Measurements from ENCODE around the gene CDS2. TPM values are rescaled to one million over a fixed set of nuclear protein-coding genes. Genes with fewer than 3 reads are reported as not detected.

Gene CDS2
- 31.8 TPM for polyA plus RNA-seq (2013, experiment 1 of 2)
- 32.6 TPM for polyA plus RNA-seq (2013, experiment 2 of 2)

DNA sequence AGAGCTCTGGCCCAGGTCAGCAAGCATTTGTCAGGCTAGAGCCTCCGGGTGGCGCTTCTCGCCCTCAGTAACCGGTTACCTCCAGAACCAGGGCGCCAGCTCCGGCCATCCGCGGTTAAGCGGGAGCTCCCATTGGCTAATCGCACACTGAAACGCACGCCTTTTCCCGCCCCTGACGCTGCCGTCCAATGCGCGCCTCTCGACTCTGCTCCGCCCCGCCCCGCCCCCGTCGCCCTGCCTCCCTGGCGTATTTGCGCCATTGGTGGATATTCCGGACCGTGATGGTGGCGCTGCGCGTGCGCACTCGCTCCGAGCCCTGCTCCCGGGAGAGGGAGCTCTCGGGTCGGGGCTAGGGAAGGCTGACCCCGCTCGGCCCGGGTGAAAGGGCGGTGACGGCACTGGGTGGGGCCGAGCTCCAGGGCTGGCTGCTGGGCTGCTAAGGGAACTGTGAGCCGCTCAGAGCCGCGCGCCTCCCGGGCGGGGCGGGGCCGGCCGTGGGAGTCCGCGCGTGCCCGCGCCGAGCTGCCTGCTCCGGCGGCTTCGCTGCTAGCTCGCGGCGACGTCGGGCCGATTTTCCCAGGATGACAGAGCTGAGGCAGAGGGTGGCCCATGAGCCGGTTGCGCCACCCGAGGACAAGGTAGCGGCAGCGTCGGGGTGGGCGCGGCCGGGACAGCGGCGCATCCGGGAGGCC, at the start of gene CDS2:
CDS2 (plus strand) TSS at position 497 of the 692 bp plus-strand sequence; CDS start at position 582, 85 bp downstream.
- Histone ChIP-seq H2AFZ (ENCODE audit: low read length) (peak within 1 kb of the TSS; percentile 94), H3K4me2 (ENCODE audit: insufficient read depth, low read length, poor library complexity, severe bottlenecking) (peak within 1 kb of the TSS; percentile 75), H3K9ac (ENCODE audit: low read depth, low read length, poor library complexity) (peak within 1 kb of the TSS; percentile 99), H3K4ac (ENCODE audit: low read length) (no peak within 1 kb of the TSS), H3K4me1 (ENCODE audit: control insufficient read depth in 2 of 2, insufficient read depth in 1 of 2, low read depth in 1 of 2, low read length in 2 of 2) (peaks cover 2 to 4% of the 10 kb centered on the region in 2 donors), H2BK120ac (ENCODE audit: low read depth, low read length) (no peak within 1 kb of the TSS), H3K14ac (ENCODE audit: low read length) (peak within 1 kb of the TSS; percentile 94), H4K91ac (ENCODE audit: low read depth, low read length, poor library complexity) (no peak within 1 kb of the TSS), H4K8ac (ENCODE audit: low read depth, low read length) (peak within 1 kb of the TSS; percentile 33), H3K9me3 (replicated peaks in 1 of 2; ENCODE audit: control insufficient read depth in 2 of 2, insufficient read depth in 1 of 2, low read depth in 1 of 2, low read length in 2 of 2) (no peaks in the 10 kb centered on the region), H3K36me3 (replicated peaks in 1 of 2; ENCODE audit: control insufficient read depth in 2 of 2, insufficient read depth in 2 of 2, low read length in 2 of 2) (peaks cover 2 to 23% of the 10 kb centered on the region in 2 donors), H2BK12ac (ENCODE audit: low read length) (no peak within 1 kb of the TSS), H3K27ac (replicated peaks; ENCODE audit: low read length) (peak within 1 kb of the TSS; percentile 86), H3K79me1 (ENCODE audit: low read depth, low read length) (peaks cover 6% of the 10 kb centered on the region), H3K23ac (ENCODE audit: low read depth, low read length, poor library complexity) (peak within 1 kb of the TSS; percentile 89), H3K18ac (ENCODE audit: low read length) (peak within 1 kb of the TSS; percentile 97), H2BK5ac (ENCODE audit: low read length) (peak within 1 kb of the TSS; percentile 95), H3K4me3 (ENCODE audit: low read length in 2 of 2) (peak within 1 kb of the TSS; percentile 64 to 98), H2BK15ac (ENCODE audit: low read length) (no peak within 1 kb of the TSS), H2AK5ac (ENCODE audit: low read depth, low read length) (peak within 1 kb of the TSS; percentile 68), H3K27me3 (ENCODE audit: control insufficient read depth in 3 of 3, insufficient read depth in 3 of 3, low read depth in 1 of 3, low read length in 3 of 3) (no peaks in the 10 kb centered on the region)
- peak; percentile 99 for DNase-seq (ENCODE audit: low spot score)
- WGBS, 2 donors (ENCODE audit: extremely low coverage in 2 of 2, insufficient read length in 2 of 2, insufficient replicate concordance in 1 of 2) = no CpG with 5 or more reads among the region's 78 CpGs

DNA sequence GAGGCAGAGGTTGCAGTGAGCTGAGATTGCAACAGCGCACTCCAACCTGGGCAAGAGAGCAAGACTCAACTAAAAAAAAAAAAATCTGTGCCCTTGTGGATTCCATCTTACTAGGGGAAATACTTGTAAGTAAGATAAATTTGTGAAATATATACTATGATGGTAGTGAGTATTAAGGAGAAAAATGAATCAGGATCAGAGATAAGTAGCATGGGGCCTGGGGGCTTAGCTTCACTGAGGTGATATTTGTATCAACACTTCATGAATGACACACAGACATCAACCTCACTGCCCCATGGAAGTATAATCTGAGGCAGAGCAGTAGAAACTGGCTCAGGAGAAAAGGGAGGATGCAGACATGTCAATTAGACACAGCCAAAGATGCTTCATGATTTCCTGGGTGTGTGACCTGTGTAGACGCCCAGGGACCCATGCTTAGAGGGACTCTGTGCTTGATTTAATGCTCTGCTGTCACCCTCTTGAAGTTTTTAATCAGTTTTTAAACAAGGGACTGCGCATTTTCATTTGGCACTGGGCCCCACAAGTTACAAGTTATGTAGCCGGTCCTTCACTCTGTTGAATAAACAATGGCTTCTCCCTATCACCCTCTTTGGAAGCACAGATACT, 48.9 kb upstream of the CDS2 start:
- Histone ChIP-seq H3K4me2 (ENCODE audit: insufficient read depth, low read length, poor library complexity, severe bottlenecking) (no peak overlapping the region), H3K14ac (ENCODE audit: low read length) (no peak overlapping the region), H3K4ac (ENCODE audit: low read length) (no peak overlapping the region), H3K27me3 (ENCODE audit: control insufficient read depth in 3 of 3, insufficient read depth in 3 of 3, low read depth in 1 of 3, low read length in 3 of 3) (no peaks in the 10 kb centered on the region), H3K4me3 (ENCODE audit: low read length in 2 of 2) (no peak overlapping the region), H2BK15ac (ENCODE audit: low read length) (no peak overlapping the region), H3K27ac (replicated peaks; ENCODE audit: low read length) (no peak overlapping the region), H2BK12ac (ENCODE audit: low read length) (no peak overlapping the region), H2AK5ac (ENCODE audit: low read depth, low read length) (no peak overlapping the region), H3K18ac (ENCODE audit: low read length) (no peak overlapping the region), H2AFZ (ENCODE audit: low read length) (no peak overlapping the region), H3K36me3 (replicated peaks in 1 of 2; ENCODE audit: control insufficient read depth in 2 of 2, insufficient read depth in 2 of 2, low read length in 2 of 2) (no peaks in the 10 kb centered on the region), H3K9me3 (replicated peaks in 1 of 2; ENCODE audit: control insufficient read depth in 2 of 2, insufficient read depth in 1 of 2, low read depth in 1 of 2, low read length in 2 of 2) (no peaks in the 10 kb centered on the region), H3K23ac (ENCODE audit: low read depth, low read length, poor library complexity) (no peak overlapping the region), H2BK120ac (ENCODE audit: low read depth, low read length) (no peak overlapping the region), H4K91ac (ENCODE audit: low read depth, low read length, poor library complexity) (no peak overlapping the region), H3K9ac (ENCODE audit: low read depth, low read length, poor library complexity) (no peak overlapping the region), H4K8ac (ENCODE audit: low read depth, low read length) (no peak overlapping the region), H2BK5ac (ENCODE audit: low read length) (no peak overlapping the region), H3K79me1 (ENCODE audit: low read depth, low read length) (no peaks in the 10 kb centered on the region), H3K4me1 (ENCODE audit: control insufficient read depth in 2 of 2, insufficient read depth in 1 of 2, low read depth in 1 of 2, low read length in 2 of 2) (no peaks in the 10 kb centered on the region)
- no CpG with 5 or more reads among the region's 4 CpGs for WGBS, 2 donors (ENCODE audit: extremely low coverage in 2 of 2, insufficient read length in 2 of 2, insufficient replicate concordance in 1 of 2)
- DNase-seq (ENCODE audit: low spot score) = no peak

DNA sequence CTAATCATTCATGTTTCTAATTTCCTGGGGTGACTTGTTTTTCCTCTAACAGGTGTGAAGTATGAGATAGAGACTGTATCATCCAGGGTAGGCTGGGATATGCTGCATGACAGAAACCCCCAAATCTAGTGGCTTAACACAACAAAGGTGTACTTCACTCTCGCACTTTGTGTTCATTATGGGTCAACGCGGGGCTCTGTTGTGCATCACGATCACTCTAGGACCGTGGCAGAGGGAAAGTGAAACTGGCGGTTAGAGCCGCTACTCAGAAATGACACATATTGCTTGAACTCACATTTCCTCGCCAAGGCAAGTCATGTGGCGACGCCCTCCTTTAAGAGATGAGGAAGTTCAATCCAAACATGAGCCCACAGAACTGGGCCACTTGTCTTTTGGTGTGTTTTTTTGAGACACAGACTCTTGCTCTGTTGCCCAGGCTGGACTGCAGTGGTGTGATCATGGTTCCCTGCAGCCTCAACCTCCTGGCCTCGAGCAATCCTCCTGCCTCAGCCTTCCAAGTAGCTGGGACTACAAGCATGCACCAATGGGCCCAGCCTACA, 48.3 kb upstream of the CDS2 start:
- no peak overlapping the region for H3K4me3 ChIP-seq (ENCODE audit: low read length in 2 of 2)
- H4K8ac ChIP-seq (ENCODE audit: low read depth, low read length) = no peak overlapping the region
- H2BK120ac ChIP-seq (ENCODE audit: low read depth, low read length) = no peak overlapping the region
- no peaks in the 10 kb centered on the region for H3K4me1 ChIP-seq (ENCODE audit: control insufficient read depth in 2 of 2, insufficient read depth in 1 of 2, low read depth in 1 of 2, low read length in 2 of 2)
- H3K36me3 ChIP-seq (replicated peaks in 1 of 2; ENCODE audit: control insufficient read depth in 2 of 2, insufficient read depth in 2 of 2, low read length in 2 of 2) = no peaks in the 10 kb centered on the region
- no peak overlapping the region for H2BK15ac ChIP-seq (ENCODE audit: low read length)
- H2AFZ ChIP-seq (ENCODE audit: low read length) = no peak overlapping the region
- no peak overlapping the region for H3K4ac ChIP-seq (ENCODE audit: low read length)
- H3K9ac ChIP-seq (ENCODE audit: low read depth, low read length, poor library complexity) = no peak overlapping the region
- no peak overlapping the region for H2BK5ac ChIP-seq (ENCODE audit: low read length)
- H3K18ac ChIP-seq (ENCODE audit: low read length) = no peak overlapping the region
- no peaks in the 10 kb centered on the region for H3K9me3 ChIP-seq (replicated peaks in 1 of 2; ENCODE audit: control insufficient read depth in 2 of 2, insufficient read depth in 1 of 2, low read depth in 1 of 2, low read length in 2 of 2)
- H3K23ac ChIP-seq (ENCODE audit: low read depth, low read length, poor library complexity) = no peak overlapping the region
- H4K91ac ChIP-seq (ENCODE audit: low read depth, low read length, poor library complexity) = no peak overlapping the region
- no CpG with 5 or more reads among the region's 11 CpGs for WGBS, 2 donors (ENCODE audit: extremely low coverage in 2 of 2, insufficient read length in 2 of 2, insufficient replicate concordance in 1 of 2)
- no peak overlapping the region for H2BK12ac ChIP-seq (ENCODE audit: low read length)
- H3K27ac ChIP-seq (replicated peaks; ENCODE audit: low read length) = no peak overlapping the region
- no peak overlapping the region for H2AK5ac ChIP-seq (ENCODE audit: low read depth, low read length)
- H3K27me3 ChIP-seq (ENCODE audit: control insufficient read depth in 3 of 3, insufficient read depth in 3 of 3, low read depth in 1 of 3, low read length in 3 of 3) = no peaks in the 10 kb centered on the region
- no peaks in the 10 kb centered on the region for H3K79me1 ChIP-seq (ENCODE audit: low read depth, low read length)
- DNase-seq (ENCODE audit: low spot score) = no peak
- H3K14ac ChIP-seq (ENCODE audit: low read length) = no peak overlapping the region
- H3K4me2 ChIP-seq (ENCODE audit: insufficient read depth, low read length, poor library complexity, severe bottlenecking) = no peak overlapping the region

DNA sequence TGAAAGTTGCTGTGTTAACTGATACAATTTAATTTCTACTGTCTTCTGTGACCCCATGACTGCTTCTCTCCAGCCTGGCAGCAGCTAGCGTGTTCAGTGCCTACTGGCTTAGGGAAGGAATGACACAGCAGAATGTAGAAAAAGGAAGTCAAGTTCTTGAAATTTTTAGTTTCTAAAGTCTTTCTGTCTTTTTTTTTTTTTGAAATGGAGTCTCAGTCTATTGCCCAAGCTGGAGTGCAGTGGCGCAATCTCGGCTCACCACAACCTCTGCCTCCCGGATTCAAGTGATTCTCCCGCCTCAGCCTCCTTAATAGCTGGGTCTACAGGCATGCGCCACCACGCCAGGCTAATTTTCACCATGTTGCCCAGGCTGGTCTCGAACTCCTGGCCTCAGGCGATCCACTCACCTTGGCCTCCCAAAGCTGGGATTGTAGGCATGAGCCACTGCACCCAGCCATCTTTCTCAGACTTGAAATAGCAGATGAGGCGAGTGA, 46.4 kb upstream of the CDS2 start:
- no peak overlapping the region for H2AFZ ChIP-seq (ENCODE audit: low read length)
- H3K79me1 ChIP-seq (ENCODE audit: low read depth, low read length) = no peaks in the 10 kb centered on the region
- H3K27me3 ChIP-seq (ENCODE audit: control insufficient read depth in 3 of 3, insufficient read depth in 3 of 3, low read depth in 1 of 3, low read length in 3 of 3) = no peaks in the 10 kb centered on the region
- H3K23ac ChIP-seq (ENCODE audit: low read depth, low read length, poor library complexity) = no peak overlapping the region
- H4K8ac ChIP-seq (ENCODE audit: low read depth, low read length) = no peak overlapping the region
- H2AK5ac ChIP-seq (ENCODE audit: low read depth, low read length) = no peak overlapping the region
- H4K91ac ChIP-seq (ENCODE audit: low read depth, low read length, poor library complexity) = no peak overlapping the region
- H3K4ac ChIP-seq (ENCODE audit: low read length) = no peak overlapping the region
- no peak overlapping the region for H3K4me3 ChIP-seq (ENCODE audit: low read length in 2 of 2)
- no peak overlapping the region for H3K9ac ChIP-seq (ENCODE audit: low read depth, low read length, poor library complexity)
- no peak overlapping the region for H3K14ac ChIP-seq (ENCODE audit: low read length)
- no peak for DNase-seq (ENCODE audit: low spot score)
- no peak overlapping the region for H2BK5ac ChIP-seq (ENCODE audit: low read length)
- H2BK15ac ChIP-seq (ENCODE audit: low read length) = no peak overlapping the region
- H3K36me3 ChIP-seq (replicated peaks in 1 of 2; ENCODE audit: control insufficient read depth in 2 of 2, insufficient read depth in 2 of 2, low read length in 2 of 2) = no peaks in the 10 kb centered on the region
- no peak overlapping the region for H3K18ac ChIP-seq (ENCODE audit: low read length)
- no CpG with 5 or more reads among the region's 10 CpGs for WGBS, 2 donors (ENCODE audit: extremely low coverage in 2 of 2, insufficient read length in 2 of 2, insufficient replicate concordance in 1 of 2)
- no peak overlapping the region for H2BK12ac ChIP-seq (ENCODE audit: low read length)
- no peak overlapping the region for H2BK120ac ChIP-seq (ENCODE audit: low read depth, low read length)
- no peaks in the 10 kb centered on the region for H3K9me3 ChIP-seq (replicated peaks in 1 of 2; ENCODE audit: control insufficient read depth in 2 of 2, insufficient read depth in 1 of 2, low read depth in 1 of 2, low read length in 2 of 2)
- no peak overlapping the region for H3K27ac ChIP-seq (replicated peaks; ENCODE audit: low read length)
- no peak overlapping the region for H3K4me2 ChIP-seq (ENCODE audit: insufficient read depth, low read length, poor library complexity, severe bottlenecking)
- H3K4me1 ChIP-seq (ENCODE audit: control insufficient read depth in 2 of 2, insufficient read depth in 1 of 2, low read depth in 1 of 2, low read length in 2 of 2) = no peaks in the 10 kb centered on the region

Measured in neuronal stem cell (in vitro differentiated cells).